Keratinocyte (primary cell): ENCODE measurements around the gene CCR9. TPM values are rescaled to one million over a fixed set of nuclear protein-coding genes. Genes with fewer than 3 reads are reported as not detected.

Experiments used
- DNase-seq: peaks from one replicate; pipeline ENCODE4 v3.0.0-alpha.2; 2011; ENCODE audit warnings: low read depth, missing footprints, low spot score
- FAIRE-seq: peaks from 2 replicates; lab custom pipeline; 2011; peaks lifted over from hg19 to GRCh38; lab: Jason Lieb, UNC
- H2AFZ ChIP-seq: 2 replicates; pipeline ENCODE4 v1.6.0; 2012; ENCODE audit warnings: low read length, control low read depth, inconsistent platforms; ENCODE audit not compliant: control insufficient read depth
- H3K27ac ChIP-seq: 2 replicates; pipeline ENCODE4 v1.5.1; 2011; ENCODE audit warnings: low read length; ENCODE audit not compliant: control insufficient read depth, insufficient read depth
- H3K27me3 ChIP-seq: 3 replicates; pipeline ENCODE4 v1.6.0; 2011; ENCODE audit warnings: low read length; ENCODE audit not compliant: control insufficient read depth, insufficient read depth; ENCODE audit errors: extremely low read depth
- H3K36me3 ChIP-seq, 2 experiments: 2 replicates in 1 of 2; 3 replicates in 1 of 2; pipeline ENCODE4 v1.5.1; 2011; ENCODE audit warnings: low read length in 2 of 2, mild to moderate bottlenecking in 1 of 2; ENCODE audit not compliant: control insufficient read depth in 2 of 2, insufficient read depth in 2 of 2; ENCODE audit errors: extremely low read depth in 1 of 2
- H3K4me1 ChIP-seq: 3 replicates; pipeline ENCODE4 v1.5.1; 2011; ENCODE audit warnings: low read length; ENCODE audit not compliant: control insufficient read depth, insufficient read depth; ENCODE audit errors: extremely low read depth
- H3K4me2 ChIP-seq: 3 replicates; pipeline ENCODE4 v1.6.0; 2011; ENCODE audit warnings: low read depth, low read length; ENCODE audit not compliant: control insufficient read depth, insufficient read depth; ENCODE audit errors: extremely low read depth
- H3K4me3 ChIP-seq, 3 experiments: fragments of 200-600 bp in 1 of 3; sonication (generic) in 1 of 3; 2 replicates in 2 of 3; 3 replicates in 1 of 3; pipeline ENCODE4 v1.5.1; 2011 to 2016; ENCODE audit warnings: low read length in 3 of 3, mild to moderate bottlenecking in 3 of 3, control low read depth in 2 of 3, inconsistent platforms in 1 of 3, low read depth in 1 of 3, mixed read lengths in 1 of 3, mixed run types in 1 of 3, moderate library complexity in 1 of 3; ENCODE audit not compliant: control insufficient read depth in 2 of 3, insufficient read depth in 2 of 3; ENCODE audit errors: extremely low read depth in 1 of 3
- H3K79me2 ChIP-seq: 2 replicates; pipeline ENCODE4 v1.6.0; 2012; ENCODE audit warnings: low read length; ENCODE audit not compliant: control insufficient read depth, insufficient read depth
- H3K9ac ChIP-seq: 3 replicates; pipeline ENCODE4 v1.6.0; 2011; ENCODE audit warnings: low read length; ENCODE audit not compliant: control insufficient read depth, insufficient read depth; ENCODE audit errors: extremely low read depth
- H3K9me1 ChIP-seq: 3 replicates; pipeline ENCODE4 v1.6.0; 2011; ENCODE audit warnings: low read length; ENCODE audit not compliant: control insufficient read depth, insufficient read depth; ENCODE audit errors: extremely low read depth
- H3K9me3 ChIP-seq: 2 replicates; pipeline ENCODE4 v1.5.1; 2012; ENCODE audit warnings: low read depth, low read length; ENCODE audit not compliant: control insufficient read depth
- H4K20me1 ChIP-seq: 3 replicates; pipeline ENCODE4 v1.6.0; 2011; ENCODE audit warnings: low read length; ENCODE audit not compliant: control insufficient read depth, insufficient read depth; ENCODE audit errors: extremely low read depth
- CTCF ChIP-seq, 3 experiments: IDR thresholded peaks in 1 of 3; conservative IDR thresholded peaks in 1 of 3; optimal IDR thresholded peaks in 1 of 3; 2 replicates in 2 of 3; 3 replicates in 1 of 3; pipeline versions ENCODE3 to v1.5.1; 2011; ENCODE audit warnings: low read length in 3 of 3, mild to moderate bottlenecking in 3 of 3, moderate library complexity in 2 of 3, control low read depth in 1 of 3, inconsistent platforms in 1 of 3; ENCODE audit not compliant: insufficient read depth in 2 of 3; ENCODE audit errors: extremely low read depth in 1 of 3
- EZH2 ChIP-seq: IDR thresholded peaks from one replicate; pipeline ENCODE4 v1.6.1; 2012; ENCODE audit warnings: inconsistent platforms, mild to moderate bottlenecking, low read length, moderate library complexity
- dilution Hi-C: fragments of 300-500 bp; cut with MboI; formaldehyde crosslinking; loops from one replicate; pipeline ENCODE4 v1.7.0; 2020; ENCODE audit warnings: low sequenced_read_pairs; ENCODE audit not compliant: extremely low pct_ligation_motif_present
- polyA plus RNA-seq, 5 experiments: library from polyadenylated mRNA; depleted of rRNA in 3 of 5; stranded (reverse) in 3 of 5; stranded (forward) in 1 of 5; unstranded in 1 of 5; fragments of >200 nt; gene quantifications; 1 replicate in 1 of 5; 2 replicates in 3 of 5; 3 replicates in 1 of 5; pipeline versions ENCODE4 v1.2.1 to v1.2.3, GENCODE V29; 2011 to 2012; ENCODE audit warnings: missing spikeins in 2 of 5, low read depth in 1 of 5, low replicate concordance in 1 of 5

CCR9 gene
- polyA plus RNA-seq, 1 donor (not counting 4 experiments of a cell fraction or from before 2014, with no cell fraction given): not detected

GRCh38 chr3:45936261-45936660 is 49.9 kb downstream of the CCR9 start:
- H3K9me3 ChIP-seq: peaks cover 4% of the 10 kb centered on the region
- no peaks in the 10 kb centered on the region for H3K79me2 ChIP-seq
- no peak for TF ChIP-seq EZH2
- TF ChIP-seq CTCF (optimal IDR thresholded peaks at IDR 0.05 in 1 of 3, IDR thresholded peaks at IDR 0.05 in 1 of 3, conservative IDR thresholded peaks at IDR 0.05 in 1 of 3; ENCODE audit: extremely low read depth in 1 of 3, insufficient read depth in 2 of 3, low read length in 3 of 3): no peak
- H3K36me3 ChIP-seq: peaks cover 0 to 6% of the 10 kb centered on the region in 2 experiments
- H3K4me2 ChIP-seq: no peak overlapping the region
- H3K27me3 ChIP-seq: no peaks in the 10 kb centered on the region
- FAIRE-seq (no peak), DNase-seq (no peak)
- H3K4me3 ChIP-seq: no peak overlapping the region
- no peak overlapping the region for H2AFZ ChIP-seq
- no peaks in the 10 kb centered on the region for H3K4me1 ChIP-seq
- dilution Hi-C loops: no loop called here
- no peaks in the 10 kb centered on the region for H4K20me1 ChIP-seq
- H3K9me1 ChIP-seq: no peaks in the 10 kb centered on the region
- no peak overlapping the region for H3K27ac ChIP-seq
- H3K9ac ChIP-seq: no peak overlapping the region

GRCh38 chr3:45937206-45938042 is 51.1 kb downstream of the CCR9 start:
- peaks cover 0 to 3% of the 10 kb centered on the region in 2 experiments for H3K36me3 ChIP-seq
- H3K9me1 ChIP-seq: no peaks in the 10 kb centered on the region
- H4K20me1 ChIP-seq: no peaks in the 10 kb centered on the region
- peaks cover 4% of the 10 kb centered on the region for H3K9me3 ChIP-seq
- no peaks in the 10 kb centered on the region for H3K79me2 ChIP-seq
- H3K4me2 ChIP-seq: no peak overlapping the region
- DNase-seq (no peak), FAIRE-seq (no peak)
- H3K4me1 ChIP-seq: no peaks in the 10 kb centered on the region
- H3K9ac ChIP-seq: no peak overlapping the region
- dilution Hi-C loops: no loop called here
- H3K4me3 ChIP-seq: no peak overlapping the region
- no peak overlapping the region for H2AFZ ChIP-seq
- TF ChIP-seq CTCF (optimal IDR thresholded peaks at IDR 0.05 in 1 of 3, IDR thresholded peaks at IDR 0.05 in 1 of 3, conservative IDR thresholded peaks at IDR 0.05 in 1 of 3; ENCODE audit: extremely low read depth in 1 of 3, insufficient read depth in 2 of 3, low read length in 3 of 3) (no peak), EZH2 (no peak)
- H3K27ac ChIP-seq: no peak overlapping the region
- H3K27me3 ChIP-seq: no peaks in the 10 kb centered on the region
